PC-3 (cell line): Measurements from ENCODE around the gene HOPX.

Source experiments
- EZH2 ChIP-seq: fragments of 300-600 bp; sonication (generic); IDR thresholded peaks from one replicate; pipeline ENCODE4 v1.6.1; 2017; ENCODE audit warnings: antibody characterized with exemption, mild to moderate bottlenecking, low read length; ENCODE audit not compliant: unreplicated experiment
- TF ChIP-seq, protein P1 (sequence below): fragments of 300-600 bp; sonication (generic); conservative IDR thresholded peaks from 2 replicates; pipeline ENCODE4 v1.5.1; 2017; ENCODE audit warnings: antibody characterized with exemption, low read depth, mild to moderate bottlenecking, low read length

DNA sequence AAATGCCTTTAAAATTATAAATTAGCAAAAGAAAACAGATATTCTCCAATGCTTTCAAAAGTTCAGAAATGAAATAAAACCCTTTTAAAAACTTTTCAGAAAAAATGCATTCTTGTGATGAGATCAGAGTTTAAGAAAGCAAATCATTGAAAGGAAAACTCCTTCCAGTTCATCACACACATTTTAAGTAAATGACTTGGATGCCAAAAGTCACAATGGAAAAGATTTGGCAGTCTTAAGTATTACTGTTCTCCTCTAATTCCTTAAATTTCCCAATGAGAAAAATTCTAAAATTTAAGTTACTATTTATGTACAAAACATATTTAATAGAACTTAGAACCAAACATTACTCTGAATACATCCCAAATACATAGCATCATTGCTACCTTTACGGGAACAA lies 21.1 kb downstream of the HOPX start:
- TF ChIP-seq, protein P1, sequence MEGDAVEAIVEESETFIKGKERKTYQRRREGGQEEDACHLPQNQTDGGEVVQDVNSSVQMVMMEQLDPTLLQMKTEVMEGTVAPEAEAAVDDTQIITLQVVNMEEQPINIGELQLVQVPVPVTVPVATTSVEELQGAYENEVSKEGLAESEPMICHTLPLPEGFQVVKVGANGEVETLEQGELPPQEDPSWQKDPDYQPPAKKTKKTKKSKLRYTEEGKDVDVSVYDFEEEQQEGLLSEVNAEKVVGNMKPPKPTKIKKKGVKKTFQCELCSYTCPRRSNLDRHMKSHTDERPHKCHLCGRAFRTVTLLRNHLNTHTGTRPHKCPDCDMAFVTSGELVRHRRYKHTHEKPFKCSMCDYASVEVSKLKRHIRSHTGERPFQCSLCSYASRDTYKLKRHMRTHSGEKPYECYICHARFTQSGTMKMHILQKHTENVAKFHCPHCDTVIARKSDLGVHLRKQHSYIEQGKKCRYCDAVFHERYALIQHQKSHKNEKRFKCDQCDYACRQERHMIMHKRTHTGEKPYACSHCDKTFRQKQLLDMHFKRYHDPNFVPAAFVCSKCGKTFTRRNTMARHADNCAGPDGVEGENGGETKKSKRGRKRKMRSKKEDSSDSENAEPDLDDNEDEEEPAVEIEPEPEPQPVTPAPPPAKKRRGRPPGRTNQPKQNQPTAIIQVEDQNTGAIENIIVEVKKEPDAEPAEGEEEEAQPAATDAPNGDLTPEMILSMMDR: no peak
- TF ChIP-seq EZH2: no peak
